ENCODE measurements around the gene CEBPE. TPM values are rescaled to one million over a fixed set of nuclear protein-coding genes. Genes with fewer than 3 reads are reported as not detected.

CEBPE gene
- total RNA-seq, 4 donors from 2014 or later = not detected

GRCh38 chr14:23163830-23164229 lies 44.8 kb upstream of the CEBPE start:
- TF ChIP-seq CTCF (IDR thresholded peaks at IDR 0.05 in 4 of 5, conservative IDR thresholded peaks at IDR 0.05 in 1 of 5) = no peak
- TF ChIP-seq POLR2A (IDR thresholded peaks at IDR 0.05) = no peak
- intact Hi-C loops (cut with DNase I; ENCODE audit: low total_unique reads) (no loop called here), in situ Hi-C loops (cut with MboI; ENCODE audit: low sequenced_read_pairs in 4 of 4) (no loop called here)
- Histone ChIP-seq H3K9me3 (no peaks in the 10 kb centered on the region), H3K27ac (no peak overlapping the region), H3K27me3 (no peaks in the 10 kb centered on the region), H3K36me3 (peaks cover 3 to 37% of the 10 kb centered on the region in 2 donors), H3K4me3 (no peak overlapping the region), H3K4me1 (peaks cover 14% of the 10 kb centered on the region in 2 donors)
- DNase-seq (no peak), ATAC-seq (no peak)

- no peaks in the 10 kb centered on the region for H3K9me3 ChIP-seq
- H3K36me3 ChIP-seq = peaks cover 3 to 47% of the 10 kb centered on the region in 2 donors
- peak overlapping the region in 2 of 4 donors; percentile 84 to 91 for H3K27ac ChIP-seq
- DNase-seq (no peak), ATAC-seq (no peak)
- in situ Hi-C loops (cut with MboI; ENCODE audit: low sequenced_read_pairs in 4 of 4) = no loop called here
- TF ChIP-seq POLR2A (IDR thresholded peaks at IDR 0.05) (no peak), CTCF (IDR thresholded peaks at IDR 0.05 in 4 of 5, conservative IDR thresholded peaks at IDR 0.05 in 1 of 5) (no peak)
- H3K4me1 ChIP-seq = peaks cover 14% of the 10 kb centered on the region in 2 donors
- no peaks in the 10 kb centered on the region for H3K27me3 ChIP-seq
- intact Hi-C loops (cut with DNase I; ENCODE audit: low total_unique reads) = no loop called here
- H3K4me3 ChIP-seq = no peak overlapping the region
Measured at GRCh38 chr14:23162800-23163199, 43.7 kb upstream of the CEBPE start.

- Histone ChIP-seq H3K4me1 (peaks cover 14 to 15% of the 10 kb centered on the region in 2 donors), H3K9me3 (no peaks in the 10 kb centered on the region), H3K4me3 (no peak overlapping the region), H3K27me3 (no peaks in the 10 kb centered on the region), H3K27ac (peak overlapping the region in 3 of 4 donors; percentile 80 to 91 (median 84)), H3K36me3 (peaks cover 3 to 45% of the 10 kb centered on the region in 2 donors)
- DNase-seq (no peak), ATAC-seq (no peak)
- in situ Hi-C loops (cut with MboI; ENCODE audit: low sequenced_read_pairs in 4 of 4) = no loop called here
- TF ChIP-seq POLR2A (IDR thresholded peaks at IDR 0.05) (no peak), CTCF (IDR thresholded peaks at IDR 0.05 in 4 of 5, conservative IDR thresholded peaks at IDR 0.05 in 1 of 5) (no peak)
- intact Hi-C loops (cut with DNase I; ENCODE audit: low total_unique reads) = no loop called here
Measured at GRCh38 chr14:23162005-23162404, 43.0 kb upstream of the CEBPE start.

GRCh38 chr14:23160924-23161522 lies 42.0 kb upstream of the CEBPE start:
- no peak for TF ChIP-seq CTCF (IDR thresholded peaks at IDR 0.05 in 4 of 5, conservative IDR thresholded peaks at IDR 0.05 in 1 of 5)
- no peak for TF ChIP-seq POLR2A (IDR thresholded peaks at IDR 0.05)
- Histone ChIP-seq H3K4me3 (peak overlapping the region in 2 of 4 donors; percentile 11 to 29), H3K27ac (peak overlapping the region; percentile 68 to 91 (median 82)), H3K36me3 (peaks cover 3 to 35% of the 10 kb centered on the region in 2 donors), H3K9me3 (no peaks in the 10 kb centered on the region), H3K27me3 (no peaks in the 10 kb centered on the region), H3K4me1 (peaks cover 14 to 25% of the 10 kb centered on the region in 2 donors)
- peak; percentile 97 to 98 for ATAC-seq
- intact Hi-C loops (cut with DNase I; ENCODE audit: low total_unique reads) (no loop called here), in situ Hi-C loops (cut with MboI; ENCODE audit: low sequenced_read_pairs in 4 of 4) (no loop called here)
- DNase-seq = peak; percentile 77 to 82
